Measurements from ENCODE around the gene BLOC1S1. TPM values are rescaled to one million over a fixed set of nuclear protein-coding genes. Genes with fewer than 3 reads are reported as not detected.

BLOC1S1 gene
- total RNA-seq, 1 donor = 59.4 TPM

DNA sequence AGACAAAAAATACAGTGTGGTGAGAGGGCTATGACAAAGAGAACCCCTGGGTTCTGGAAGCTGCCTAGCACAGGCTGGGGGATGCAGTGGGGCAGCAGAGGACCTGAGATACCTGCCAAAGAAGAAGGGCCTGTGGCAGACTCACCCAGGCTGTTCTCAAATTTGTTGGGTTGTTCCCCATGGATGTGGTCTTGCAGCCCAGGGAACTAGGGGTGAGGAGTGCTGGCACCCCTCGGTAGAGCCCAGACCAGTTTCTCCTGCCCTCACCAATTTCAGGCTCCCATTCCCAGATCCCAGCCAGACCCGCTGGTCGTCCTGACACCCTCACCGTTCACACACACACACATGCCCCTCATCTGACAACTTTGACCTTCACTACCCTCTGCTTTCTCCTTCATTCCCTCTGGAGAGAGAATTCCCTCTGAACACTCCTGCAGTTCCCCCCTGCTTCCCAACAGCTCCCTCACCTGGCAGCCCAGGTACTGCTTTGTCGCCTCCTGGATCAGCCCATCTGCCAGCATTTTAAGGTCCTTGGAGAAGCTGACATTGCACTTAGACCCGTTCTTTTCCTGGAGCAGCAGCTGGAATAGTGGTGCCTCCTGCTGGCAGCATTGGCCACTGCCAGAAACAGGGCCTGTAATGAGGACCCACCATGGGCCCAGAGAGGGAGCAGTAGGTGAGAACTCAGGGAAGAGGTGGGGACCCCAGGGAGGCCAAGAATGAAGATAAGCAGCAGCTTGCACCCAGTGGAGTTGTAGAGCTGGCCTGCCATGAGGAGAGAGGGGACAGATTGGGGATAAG, 21.1 kb downstream of the BLOC1S1 start:
- TF ChIP-seq, protein P1, sequence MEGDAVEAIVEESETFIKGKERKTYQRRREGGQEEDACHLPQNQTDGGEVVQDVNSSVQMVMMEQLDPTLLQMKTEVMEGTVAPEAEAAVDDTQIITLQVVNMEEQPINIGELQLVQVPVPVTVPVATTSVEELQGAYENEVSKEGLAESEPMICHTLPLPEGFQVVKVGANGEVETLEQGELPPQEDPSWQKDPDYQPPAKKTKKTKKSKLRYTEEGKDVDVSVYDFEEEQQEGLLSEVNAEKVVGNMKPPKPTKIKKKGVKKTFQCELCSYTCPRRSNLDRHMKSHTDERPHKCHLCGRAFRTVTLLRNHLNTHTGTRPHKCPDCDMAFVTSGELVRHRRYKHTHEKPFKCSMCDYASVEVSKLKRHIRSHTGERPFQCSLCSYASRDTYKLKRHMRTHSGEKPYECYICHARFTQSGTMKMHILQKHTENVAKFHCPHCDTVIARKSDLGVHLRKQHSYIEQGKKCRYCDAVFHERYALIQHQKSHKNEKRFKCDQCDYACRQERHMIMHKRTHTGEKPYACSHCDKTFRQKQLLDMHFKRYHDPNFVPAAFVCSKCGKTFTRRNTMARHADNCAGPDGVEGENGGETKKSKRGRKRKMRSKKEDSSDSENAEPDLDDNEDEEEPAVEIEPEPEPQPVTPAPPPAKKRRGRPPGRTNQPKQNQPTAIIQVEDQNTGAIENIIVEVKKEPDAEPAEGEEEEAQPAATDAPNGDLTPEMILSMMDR (IDR thresholded peaks at IDR 0.05; ENCODE audit: extremely low read depth, low read depth, low read length) = peak; percentile 97
- H3K36me3 ChIP-seq (ENCODE audit: insufficient read depth, low read length) = no peaks in the 10 kb centered on the region
- no peaks in the 10 kb centered on the region for H3K27me3 ChIP-seq (ENCODE audit: insufficient read depth, low read length)
- peak overlapping the region; percentile 96 for H3K4me2 ChIP-seq (ENCODE audit: insufficient read depth, low read length)
- H3K4me1 ChIP-seq (ENCODE audit: insufficient read depth, low read length) = peaks cover 13% of the 10 kb centered on the region
- H3K9me3 ChIP-seq (ENCODE audit: low read depth, low read length) = no peaks in the 10 kb centered on the region
- peak overlapping the region; percentile 92 for H2AFZ ChIP-seq (ENCODE audit: low read length)
- no peak overlapping the region for H3K4me3 ChIP-seq (ENCODE audit: insufficient read depth, low read length)
- peaks cover 5% of the 10 kb centered on the region for H3K79me2 ChIP-seq (ENCODE audit: insufficient read depth, low read length)
- H3K27ac ChIP-seq (ENCODE audit: low read depth, low read length) = no peak overlapping the region
- H4K20me1 ChIP-seq (ENCODE audit: insufficient read depth, low read length) = peaks cover 3% of the 10 kb centered on the region
- peak; percentile 96 for DNase-seq (ENCODE audit: insufficient read length, low spot score, missing footprints)

DNA sequence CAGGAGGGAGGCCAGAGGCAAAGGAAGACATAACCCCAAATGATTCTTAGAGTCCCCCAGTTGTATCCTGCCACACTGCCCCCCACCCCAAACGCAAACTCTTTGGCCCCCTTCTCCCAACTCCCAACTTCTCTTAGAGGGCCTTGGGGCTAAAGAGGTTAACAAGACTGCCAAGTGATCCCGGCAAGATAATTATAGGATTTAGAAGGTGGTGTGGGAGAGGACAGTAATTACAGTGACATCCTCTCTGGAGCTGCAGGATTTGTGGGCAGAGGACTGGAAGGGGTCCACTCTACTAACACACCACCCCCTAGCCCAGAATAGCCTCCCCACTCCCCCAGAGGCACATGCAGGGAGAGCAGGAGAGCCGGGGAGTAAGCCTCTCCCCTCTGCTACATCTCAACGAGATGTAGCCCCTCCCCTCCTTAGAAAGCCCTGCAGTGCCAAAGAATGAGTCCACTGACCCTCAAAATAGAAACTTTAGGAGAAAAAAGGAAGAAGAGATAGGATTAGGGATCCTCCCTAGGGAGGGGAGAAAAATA, 21.8 kb downstream of the BLOC1S1 start:
- no peaks in the 10 kb centered on the region for H3K36me3 ChIP-seq (ENCODE audit: insufficient read depth, low read length)
- TF ChIP-seq, protein P1 (IDR thresholded peaks at IDR 0.05; ENCODE audit: extremely low read depth, low read depth, low read length) = peak; percentile 5
- no peaks in the 10 kb centered on the region for H3K27me3 ChIP-seq (ENCODE audit: insufficient read depth, low read length)
- no peaks in the 10 kb centered on the region for H3K9me3 ChIP-seq (ENCODE audit: low read depth, low read length)
- peak overlapping the region; percentile 81 for H3K4me3 ChIP-seq (ENCODE audit: insufficient read depth, low read length)
- H3K79me2 ChIP-seq (ENCODE audit: insufficient read depth, low read length) = no peaks in the 10 kb centered on the region
- DNase-seq (ENCODE audit: insufficient read length, low spot score, missing footprints) = no peak
- H3K4me1 ChIP-seq (ENCODE audit: insufficient read depth, low read length) = peaks cover 16% of the 10 kb centered on the region
- H4K20me1 ChIP-seq (ENCODE audit: insufficient read depth, low read length) = no peaks in the 10 kb centered on the region
- peak overlapping the region; percentile 60 for H3K27ac ChIP-seq (ENCODE audit: low read depth, low read length)
- H2AFZ ChIP-seq (ENCODE audit: low read length) = peak overlapping the region; percentile 92
- H3K4me2 ChIP-seq (ENCODE audit: insufficient read depth, low read length) = peak overlapping the region; percentile 96

DNA sequence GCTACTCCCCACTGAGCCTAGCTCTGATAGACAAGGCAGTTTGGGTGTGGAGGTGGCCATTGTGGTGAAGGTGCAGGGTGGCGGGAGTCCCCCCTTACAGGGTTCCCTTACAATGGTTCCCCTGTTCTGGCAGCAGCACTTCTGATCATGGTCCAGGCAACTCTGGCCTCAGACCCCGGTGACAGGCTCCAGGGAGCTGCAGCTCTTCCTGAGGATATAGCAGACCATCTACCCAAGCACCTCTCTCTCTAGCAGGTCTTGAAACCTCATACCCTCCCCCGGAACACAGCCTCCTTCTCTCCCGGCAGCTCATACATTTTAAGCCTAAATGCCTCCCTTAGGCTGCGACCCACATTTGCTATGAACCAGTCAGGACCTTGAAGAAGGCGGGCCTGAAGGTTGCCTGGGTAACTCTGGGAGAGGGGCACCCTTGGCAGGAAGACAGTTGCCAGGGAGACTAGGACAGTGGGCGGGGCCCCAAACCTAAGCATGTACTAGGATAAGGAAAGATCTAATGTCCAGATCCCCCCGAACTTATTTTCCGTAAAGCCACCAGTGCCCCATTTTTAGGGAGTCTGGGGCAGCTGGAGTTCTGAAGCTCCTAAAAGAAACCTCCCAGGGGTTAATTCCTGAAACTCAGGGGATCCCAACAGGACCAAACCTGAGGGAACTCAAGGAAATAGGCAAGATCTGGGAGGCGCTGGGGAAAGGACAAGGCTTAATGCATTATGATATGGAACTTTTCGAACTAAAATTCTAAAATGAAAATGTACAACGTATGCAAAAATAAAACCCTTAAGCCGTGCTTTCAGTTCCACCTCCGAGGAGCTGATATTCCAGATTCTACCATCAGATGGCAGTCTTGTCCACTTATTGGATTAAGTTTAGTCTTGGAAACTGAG, 22.5 kb downstream of the BLOC1S1 start:
- Histone ChIP-seq H3K27me3 (ENCODE audit: insufficient read depth, low read length) (no peaks in the 10 kb centered on the region), H2AFZ (ENCODE audit: low read length) (peak overlapping the region; percentile 92), H3K27ac (ENCODE audit: low read depth, low read length) (peak overlapping the region; percentile 60), H3K36me3 (ENCODE audit: insufficient read depth, low read length) (no peaks in the 10 kb centered on the region), H4K20me1 (ENCODE audit: insufficient read depth, low read length) (no peaks in the 10 kb centered on the region), H3K9me3 (ENCODE audit: low read depth, low read length) (no peaks in the 10 kb centered on the region), H3K79me2 (ENCODE audit: insufficient read depth, low read length) (no peaks in the 10 kb centered on the region), H3K4me2 (ENCODE audit: insufficient read depth, low read length) (peak overlapping the region; percentile 96), H3K4me3 (ENCODE audit: insufficient read depth, low read length) (peak overlapping the region; percentile 81), H3K4me1 (ENCODE audit: insufficient read depth, low read length) (peaks cover 17% of the 10 kb centered on the region)
- DNase-seq (ENCODE audit: insufficient read length, low spot score, missing footprints) = no peak
- TF ChIP-seq, protein P1 (IDR thresholded peaks at IDR 0.05; ENCODE audit: extremely low read depth, low read depth, low read length) = peak; percentile 79

Data from osteoblast (primary cell).